Measurements from ENCODE around the gene ARHGAP25.

The ARHGAP25 gene

GRCh38 chr2:68719912-68720311 lies 14.7 kb upstream of the ARHGAP25 start:
- no peak for DNase-seq

GRCh38 chr2:68720665-68721064 lies 13.9 kb upstream of the ARHGAP25 start:
- DNase-seq, result no peak

GRCh38 chr2:68721482-68722101 lies 13.0 kb upstream of the ARHGAP25 start:
- no peak for DNase-seq

GRCh38 chr2:68722712-68723111 lies 11.9 kb upstream of the ARHGAP25 start:
- DNase-seq, result no peak

- no peak for DNase-seq
Measured at GRCh38 chr2:68723181-68723580, 11.4 kb upstream of the ARHGAP25 start.

- DNase-seq, result no peak
Measured at GRCh38 chr2:68726100-68726499, 8.5 kb upstream of the ARHGAP25 start.

- no peak for DNase-seq
Measured at GRCh38 chr2:68726608-68727367, 7.8 kb upstream of the ARHGAP25 start.

- no peak for DNase-seq
Measured at GRCh38 chr2:68727683-68728375, 6.8 kb upstream of the ARHGAP25 start.

GRCh38 chr2:68730828-68731227 lies 3.8 kb upstream of the ARHGAP25 start:
- no peak for DNase-seq

- no peak for DNase-seq
Measured at GRCh38 chr2:68732036-68732932, 2.3 kb upstream of the ARHGAP25 start.

GRCh38 chr2:68733365-68733764 lies 1.2 kb upstream of the ARHGAP25 start:
- DNase-seq, result no peak

- DNase-seq, result no peak
Measured at GRCh38 chr2:68734176-68734575, 435 bp upstream of the ARHGAP25 start.

GRCh38 chr2:68736086-68736485 lies 1.5 kb downstream of the ARHGAP25 start:
- no peak for DNase-seq

GRCh38 chr2:68737711-68738110 lies 3.1 kb downstream of the ARHGAP25 start:
- no peak for DNase-seq

- DNase-seq, result no peak
Measured at GRCh38 chr2:68738906-68739594, 4.4 kb downstream of the ARHGAP25 start.

GRCh38 chr2:68739595-68740399 lies 5.2 kb downstream of the ARHGAP25 start:
- no peak for DNase-seq

- no peak for DNase-seq
Measured at GRCh38 chr2:68740400-68740914, 5.8 kb downstream of the ARHGAP25 start.

GRCh38 chr2:68741238-68741637 lies 6.6 kb downstream of the ARHGAP25 start:
- no peak for DNase-seq

GRCh38 chr2:68741805-68742306 lies 7.2 kb downstream of the ARHGAP25 start:
- DNase-seq, result no peak

- DNase-seq, result no peak
Measured at GRCh38 chr2:68742626-68743415, 8.2 kb downstream of the ARHGAP25 start.

All from SHP77 treated with DMSO at 0.1 percent for 48 hours (cell line).